HG03097 (cell line): ENCODE results near the gene MRPS27.

Experiments
- ATAC-seq: cut with Tn5 transposase; IDR thresholded peaks from one replicate; pipeline ENCODE4 v1.9.1; 2021; ENCODE audit not compliant: unreplicated experiment, low FRiP score

The MRPS27 gene

GRCh38 chr5:72267685-72268084 is 52.4 kb downstream of the MRPS27 start:
- no peak for ATAC-seq

GRCh38 chr5:72266862-72267261 is 53.2 kb downstream of the MRPS27 start:
- ATAC-seq: no peak

- no peak for ATAC-seq
Measured at GRCh38 chr5:72265032-72265877, 54.8 kb downstream of the MRPS27 start.

GRCh38 chr5:72256536-72256935 is 63.5 kb downstream of the MRPS27 start:
- ATAC-seq: no peak

GRCh38 chr5:72255670-72256069 is 64.4 kb downstream of the MRPS27 start:
- ATAC-seq: no peak

- no peak for ATAC-seq
Measured at GRCh38 chr5:72255237-72255636, 64.8 kb downstream of the MRPS27 start.

- ATAC-seq: no peak
Measured at GRCh38 chr5:72252574-72253155, 67.4 kb downstream of the MRPS27 start.

- no peak for ATAC-seq
Measured at GRCh38 chr5:72252008-72252407, 68.0 kb downstream of the MRPS27 start.

GRCh38 chr5:72251386-72251785 is 68.7 kb downstream of the MRPS27 start:
- no peak for ATAC-seq

- ATAC-seq: no peak
Measured at GRCh38 chr5:72248410-72248981, 71.5 kb downstream of the MRPS27 start.

GRCh38 chr5:72246954-72247442 is 73.0 kb downstream of the MRPS27 start:
- ATAC-seq: no peak

GRCh38 chr5:72245951-72246532 is 74.0 kb downstream of the MRPS27 start:
- no peak for ATAC-seq

GRCh38 chr5:72245546-72245945 is 74.5 kb downstream of the MRPS27 start:
- ATAC-seq: no peak

GRCh38 chr5:72244862-72245371 is 75.1 kb downstream of the MRPS27 start:
- peak; percentile 88 for ATAC-seq

GRCh38 chr5:72243706-72244105 is 76.3 kb downstream of the MRPS27 start:
- no peak for ATAC-seq

GRCh38 chr5:72242796-72243475 is 77.1 kb downstream of the MRPS27 start:
- no peak for ATAC-seq

- no peak for ATAC-seq
Measured at GRCh38 chr5:72241346-72242003, 78.6 kb downstream of the MRPS27 start.

- ATAC-seq: no peak
Measured at GRCh38 chr5:72238712-72239445, 81.2 kb downstream of the MRPS27 start.

- no peak for ATAC-seq
Measured at GRCh38 chr5:72237879-72238278, 82.2 kb downstream of the MRPS27 start.
